Stomach (tissue), 9 donors: ENCODE results near the gene KRT17. TPM values are rescaled to one million over a fixed set of nuclear protein-coding genes. Genes with fewer than 3 reads are reported as not detected.
"Not testable (repeated sequence)": the region's sequence is repeated elsewhere in the genome, so short reads cannot be mapped to it uniquely, and the experiment has no call there.

ENCODE experiments used
- DNase-seq, 2 donors: peaks; one replicate each; pipeline versions ENCODE4 v3.0.0 to v3.0.0-alpha.2; 2013 to 2019
- H3K27ac ChIP-seq, 5 donors: fragments of 200-600 bp in 4 of 5; sonication (generic) in 4 of 5; one replicate each; pipeline ENCODE4 v1.5.1; 2013 to 2019; ENCODE audit warnings: mild to moderate bottlenecking in 1 of 5, moderate library complexity in 1 of 5
- H3K27me3 ChIP-seq, 3 donors: fragments of 200-600 bp; sonication (generic); one replicate each; pipeline ENCODE4 v1.5.1; 2017 to 2019; ENCODE audit warnings: mixed run types in 1 of 3
- H3K36me3 ChIP-seq, 4 donors: fragments of 200-600 bp; sonication (generic); 1 replicate in 3 of 4; 2 replicates in 1 of 4; pipeline ENCODE4 v1.5.1; 2016 to 2019
- H3K4me1 ChIP-seq, 4 donors: fragments of 200-600 bp; sonication (generic); one replicate each; pipeline ENCODE4 v1.5.1; 2016 to 2019
- H3K4me3 ChIP-seq, 4 donors: fragments of 200-600 bp; sonication (generic) in 3 of 4; one replicate each; pipeline ENCODE4 v1.5.1; 2016 to 2019; ENCODE audit warnings: mild to moderate bottlenecking in 1 of 4
- H3K9me3 ChIP-seq, 4 donors: fragments of 200-600 bp; sonication (generic); one replicate each; pipeline ENCODE4 v1.5.1; 2016 to 2019
- EP300 ChIP-seq: sonication (generic); formaldehyde crosslinking; IDR thresholded peaks from one replicate; pipeline ENCODE4 v1.6.1; 2017; ENCODE audit warnings: antibody characterized with exemption
- POLR2A ChIP-seq, 4 donors: fragments of 450-650 bp; IDR thresholded peaks; one replicate each; pipeline ENCODE4 v1.6.1; 2016; ENCODE audit warnings: antibody characterized with exemption in 4 of 4, control low read depth in 2 of 4, mild to moderate bottlenecking in 1 of 4, moderate library complexity in 1 of 4
- POLR2AphosphoS5 ChIP-seq, 3 donors: sonication (generic); formaldehyde crosslinking; IDR thresholded peaks; one replicate each; pipeline ENCODE4 v1.6.1; 2016; ENCODE audit warnings: antibody characterized with exemption in 3 of 3
- WGBS, 5 donors: extraction: QIAGEN DNeasy Blood & Tissue Kit in 3 of 5; methylation state at CpG; one replicate each; pipeline versions ENCODE4 v1.1.5 to v1.1.7; 2013 to 2018; 5-methylcytosine and 5-hydroxymethylcytosine counted together
- intact Hi-C: fragments of 100-400 bp; cut with DNase I; formaldehyde crosslinking; loops from one replicate; pipeline ENCODE4 v1.15.1; 2023; ENCODE audit warnings: low total_unique reads
- polyA plus RNA-seq, 3 donors: library from polyadenylated mRNA; stranded (reverse); fragments of 200-250 nt; gene quantifications; one replicate each; pipeline ENCODE4 v1.2.3, GENCODE V29; 2013
- total RNA-seq, 5 donors: library from RNA; depleted of rRNA; stranded (reverse); fragments of >200 nt; gene quantifications; one replicate each; pipeline versions ENCODE4 v1.1.0 to v1.2.3, GENCODE V29; 2014 to 2016
- TF ChIP-seq, protein P1 (sequence below), 7 experiments: fragments of 450-650 bp in 4 of 7; fragments of 200-600 bp in 3 of 7; sonication (generic) in 3 of 7; IDR thresholded peaks; one replicate each; pipeline ENCODE4 v1.5.1; 2016 to 2019; ENCODE audit warnings: antibody characterized with exemption in 7 of 7, control low read depth in 2 of 7, mild to moderate bottlenecking in 1 of 7
- donor health status: healthy with polysubstance abuse.
- donor health status: Bipolar disorder and iron deficiency.
- donor health status: healthy.

The KRT17 gene
- total and polyA plus RNA-seq, 8 donors: 1.6 to 14.2 (median 6.0) TPM; not detected in 1

DNA sequence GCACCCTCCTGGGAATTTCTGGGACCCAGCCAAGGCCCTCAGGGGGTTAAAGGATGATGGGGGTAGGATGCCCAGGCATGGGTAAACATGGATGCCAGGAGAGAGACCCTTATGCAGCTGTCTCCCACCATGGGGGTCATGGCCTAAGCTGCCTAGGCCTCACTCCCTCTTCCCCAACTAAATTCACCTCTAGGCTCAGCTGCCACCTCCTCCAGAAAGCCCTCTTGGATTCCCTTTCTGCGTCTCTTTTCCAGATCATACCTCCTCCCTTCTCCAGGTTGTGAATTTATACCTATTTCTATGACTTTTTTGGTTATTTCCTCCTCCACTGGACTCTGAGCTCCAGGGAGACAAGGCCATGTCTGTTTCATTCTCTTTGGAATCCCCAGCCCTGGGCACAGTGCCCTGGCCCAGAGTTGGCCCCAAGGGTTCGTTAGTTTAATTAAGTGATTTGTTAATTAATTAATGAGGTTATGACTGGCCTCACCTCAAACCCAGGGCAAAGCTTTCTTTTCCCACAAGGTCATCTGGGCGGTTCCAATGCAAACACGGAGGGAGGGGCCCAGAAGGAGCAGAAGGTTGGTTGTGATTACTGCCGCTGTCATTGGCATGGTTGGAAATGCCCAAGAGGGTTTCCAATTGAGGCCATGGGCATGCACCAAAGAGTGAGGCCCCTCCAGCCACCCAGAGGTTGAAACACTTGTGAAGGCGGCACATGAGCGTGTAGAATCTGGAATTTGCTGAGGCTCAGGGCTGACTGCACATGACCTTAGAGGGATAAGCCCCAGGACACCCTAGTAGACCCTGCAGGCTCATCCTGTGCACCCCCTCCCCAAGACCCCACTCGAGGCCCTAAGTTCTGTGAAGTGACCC, 6.9 kb upstream of the KRT17 start:
- intact Hi-C loops: no loop called here
- H3K4me3 ChIP-seq: no peak overlapping the region
- no peak overlapping the region for H3K27ac ChIP-seq
- H3K4me1 ChIP-seq: peaks cover 8 to 20% (median 15%) of the 10 kb centered on the region in 4 donors
- DNase-seq: no peak
- 57 to 80% (median 69%) methylated on average over 7 to 8 of the region's 8 CpGs for WGBS, 5 donors
- H3K27me3 ChIP-seq: peaks cover 0 to 7% (median 0%) of the 10 kb centered on the region in 3 donors
- no peak for TF ChIP-seq EP300
- TF ChIP-seq, protein P1, sequence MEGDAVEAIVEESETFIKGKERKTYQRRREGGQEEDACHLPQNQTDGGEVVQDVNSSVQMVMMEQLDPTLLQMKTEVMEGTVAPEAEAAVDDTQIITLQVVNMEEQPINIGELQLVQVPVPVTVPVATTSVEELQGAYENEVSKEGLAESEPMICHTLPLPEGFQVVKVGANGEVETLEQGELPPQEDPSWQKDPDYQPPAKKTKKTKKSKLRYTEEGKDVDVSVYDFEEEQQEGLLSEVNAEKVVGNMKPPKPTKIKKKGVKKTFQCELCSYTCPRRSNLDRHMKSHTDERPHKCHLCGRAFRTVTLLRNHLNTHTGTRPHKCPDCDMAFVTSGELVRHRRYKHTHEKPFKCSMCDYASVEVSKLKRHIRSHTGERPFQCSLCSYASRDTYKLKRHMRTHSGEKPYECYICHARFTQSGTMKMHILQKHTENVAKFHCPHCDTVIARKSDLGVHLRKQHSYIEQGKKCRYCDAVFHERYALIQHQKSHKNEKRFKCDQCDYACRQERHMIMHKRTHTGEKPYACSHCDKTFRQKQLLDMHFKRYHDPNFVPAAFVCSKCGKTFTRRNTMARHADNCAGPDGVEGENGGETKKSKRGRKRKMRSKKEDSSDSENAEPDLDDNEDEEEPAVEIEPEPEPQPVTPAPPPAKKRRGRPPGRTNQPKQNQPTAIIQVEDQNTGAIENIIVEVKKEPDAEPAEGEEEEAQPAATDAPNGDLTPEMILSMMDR (IDR thresholded peaks at IDR 0.05): no peak
- no peak for TF ChIP-seq POLR2AphosphoS5 (IDR thresholded peaks at IDR 0.05)
- no peak for TF ChIP-seq POLR2A (IDR thresholded peaks at IDR 0.05)
- no peaks in the 10 kb centered on the region for H3K36me3 ChIP-seq
- H3K9me3 ChIP-seq: no peaks in the 10 kb centered on the region

DNA sequence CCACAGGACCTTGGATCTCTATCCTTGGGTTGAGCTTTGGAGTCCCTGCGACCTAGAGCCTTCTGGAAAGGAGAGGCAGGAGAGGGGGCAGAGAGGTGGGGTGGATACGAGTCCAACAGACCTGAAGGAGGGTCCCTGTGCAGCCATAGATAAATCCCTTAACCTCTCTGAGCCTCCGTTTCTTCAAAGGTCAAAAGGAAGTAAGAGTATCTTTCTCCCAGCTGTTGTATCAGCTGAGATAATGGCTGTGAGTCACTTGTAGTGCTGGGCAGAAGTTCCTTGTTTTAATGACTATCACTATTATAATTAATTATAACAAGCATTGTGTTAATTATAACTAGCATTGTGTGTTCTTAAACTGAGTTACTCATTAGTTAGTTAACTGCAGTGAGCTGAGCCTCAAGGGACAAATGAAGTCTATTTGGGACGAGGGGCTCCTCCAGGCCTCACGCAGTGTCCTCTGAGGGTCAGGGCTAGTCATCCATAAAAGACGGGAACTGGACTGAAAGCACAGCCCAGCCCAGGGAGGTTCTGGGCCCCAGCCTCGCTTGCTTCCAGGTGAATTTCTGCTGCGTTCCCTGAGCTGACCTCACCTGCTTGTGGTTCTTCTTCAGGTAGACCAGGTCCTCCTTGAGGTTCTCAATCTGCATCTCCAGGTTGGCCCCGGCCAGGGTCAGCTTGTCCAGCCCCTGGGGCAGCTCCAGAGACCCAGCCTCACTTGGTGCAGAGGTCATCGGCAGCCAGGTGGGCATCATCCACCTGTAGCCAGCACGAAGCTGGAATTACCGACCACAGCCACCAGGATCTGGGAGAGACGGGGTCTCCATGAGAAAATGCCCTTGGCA, 5.7 kb upstream of the KRT17 start:
- no peaks in the 10 kb centered on the region for H3K36me3 ChIP-seq
- H3K4me1 ChIP-seq: peaks cover 2 to 10% (median 6%) of the 10 kb centered on the region in 4 donors
- no peak for DNase-seq
- WGBS, 5 donors: 77 to 84% (median 80%) methylated on average over 12 to 13 of the region's 13 CpGs
- TF ChIP-seq EP300 (no peak), POLR2AphosphoS5 (IDR thresholded peaks at IDR 0.05) (no peak), POLR2A (IDR thresholded peaks at IDR 0.05) (no peak)
- TF ChIP-seq, protein P1 (IDR thresholded peaks at IDR 0.05): no peak
- H3K9me3 ChIP-seq: no peaks in the 10 kb centered on the region
- no peak overlapping the region for H3K27ac ChIP-seq
- intact Hi-C loops: no loop called here
- no peak overlapping the region for H3K4me3 ChIP-seq
- peaks cover 0 to 13% (median 0%) of the 10 kb centered on the region in 3 donors for H3K27me3 ChIP-seq

DNA sequence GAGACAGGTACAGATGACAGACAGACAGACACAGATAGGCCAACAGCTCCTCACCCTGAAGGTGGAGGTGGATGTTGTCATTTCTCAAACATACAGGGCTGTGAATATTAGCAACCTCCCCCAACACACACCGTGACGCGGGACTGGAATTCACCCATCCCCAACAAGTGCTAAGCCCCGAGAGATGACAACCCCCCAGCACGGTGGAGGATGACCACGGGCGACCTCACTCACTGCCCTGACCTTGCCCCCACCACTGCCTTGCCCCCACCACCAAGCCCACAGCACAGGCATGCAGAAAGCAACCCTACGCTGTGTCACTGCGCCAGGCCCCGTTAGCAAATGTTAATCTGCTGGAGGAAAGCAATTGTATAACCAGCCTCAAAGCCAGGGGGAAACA, 4.9 kb upstream of the KRT17 start:
- WGBS, 5 donors: 74 to 90% (median 85%) methylated on average over 3 to 10 of the region's 10 CpGs
- intact Hi-C loops: no loop called here
- no peak for DNase-seq

DNA sequence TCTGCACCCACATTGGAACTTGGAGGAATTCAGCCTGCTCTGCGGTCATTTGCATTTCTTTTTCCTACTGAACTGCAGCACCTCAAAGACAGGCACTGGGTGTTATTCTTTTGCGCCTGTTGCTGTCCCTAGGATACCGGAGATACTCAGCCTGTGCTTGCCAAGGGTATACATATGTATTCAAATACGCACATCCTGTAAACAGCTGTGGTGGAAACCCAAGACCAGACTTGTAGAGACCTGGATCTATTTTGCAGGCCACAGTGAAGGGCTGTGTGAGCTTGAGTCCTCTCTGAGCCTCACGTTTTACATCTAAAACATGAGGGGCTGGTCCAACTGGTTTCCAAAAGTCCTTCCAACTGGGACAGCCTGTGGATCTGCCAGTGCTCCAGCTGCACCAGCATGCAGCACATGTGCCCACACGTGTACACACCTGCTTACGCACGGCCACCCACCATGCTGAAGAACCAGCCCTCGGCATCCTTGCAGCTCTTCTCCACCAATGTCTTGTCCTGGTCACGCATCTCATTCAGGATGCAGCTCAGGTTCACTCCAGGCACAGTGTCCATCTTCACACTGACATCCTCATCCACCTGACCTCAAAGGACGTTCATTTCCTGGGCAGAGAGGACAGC, 4.4 kb upstream of the KRT17 start:
- DNase-seq, H3K27ac ChIP-seq, H3K9me3 ChIP-seq, H3K36me3 ChIP-seq, intact Hi-C loops, H3K4me3 ChIP-seq, H3K4me1 ChIP-seq: not testable (repeated sequence)
- peaks cover 0 to 23% (median 0%) of the 10 kb centered on the region in 3 donors for H3K27me3 ChIP-seq
- WGBS, 5 donors: 78 to 92% (median 87%) methylated on average over 11 of the region's 11 CpGs

More for the DNA sequence above, 4.9 kb upstream of the KRT17 start:
- Histone ChIP-seq H3K27me3 (peaks cover 0 to 17% (median 0%) of the 10 kb centered on the region in 3 donors), H3K4me3 (no peak overlapping the region), H3K27ac (no peak overlapping the region), H3K9me3 (no peaks in the 10 kb centered on the region), H3K36me3 (no peaks in the 10 kb centered on the region), H3K4me1 (peaks cover 0 to 4% (median 0%) of the 10 kb centered on the region in 4 donors)
- TF ChIP-seq, protein P1 (IDR thresholded peaks at IDR 0.05): no peak
- TF ChIP-seq POLR2A (IDR thresholded peaks at IDR 0.05) (no peak), EP300 (no peak), POLR2AphosphoS5 (IDR thresholded peaks at IDR 0.05) (no peak)

DNA sequence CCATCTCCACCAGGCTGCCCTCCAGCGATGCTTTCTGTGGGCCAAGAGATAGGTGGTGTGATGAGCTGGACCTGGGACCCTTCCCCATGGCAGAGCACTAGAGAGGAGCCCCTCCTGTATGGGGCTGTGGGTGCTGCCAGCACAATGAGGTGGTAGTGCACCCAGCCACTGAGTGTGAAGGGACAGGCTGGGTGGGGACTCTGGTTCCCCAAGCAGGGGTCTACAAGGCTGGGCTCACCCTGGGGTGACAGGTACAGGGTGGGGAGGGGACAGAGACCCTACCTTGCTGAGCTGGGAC, 3.6 kb upstream of the KRT17 start:
- 38 to 70% (median 59%) methylated on average over 1 of the region's 1 CpG; no CpG with 5 or more reads in 1 of the 5 donors for WGBS, 5 donors
- not testable (repeated sequence) for DNase-seq

More for the DNA sequence above, 3.6 kb upstream of the KRT17 start:
- H3K9me3 ChIP-seq, H3K4me3 ChIP-seq, H3K27ac ChIP-seq, H3K4me1 ChIP-seq, intact Hi-C loops, H3K36me3 ChIP-seq: not testable (repeated sequence)
- peaks cover 0 to 30% (median 0%) of the 10 kb centered on the region in 3 donors for H3K27me3 ChIP-seq
